GM18868 (cell line): ENCODE measurements around the gene PRDX3.
"Not testable (repeated sequence)": the region's sequence is repeated elsewhere in the genome, so short reads cannot be mapped to it uniquely, and the experiment has no call there.

Source experiments
- ATAC-seq: cut with Tn5 transposase; IDR thresholded peaks from one replicate; pipeline ENCODE4 v1.9.1; 2021; ENCODE audit warnings: mild to moderate bottlenecking, moderate library complexity; ENCODE audit not compliant: unreplicated experiment

The PRDX3 gene

GRCh38 chr10:119206603-119207365 is 28.2 kb upstream of the PRDX3 start:
- peak; percentile 55 for ATAC-seq

GRCh38 chr10:119205894-119206602 is 27.4 kb upstream of the PRDX3 start:
- ATAC-seq: no peak

- no peak for ATAC-seq
These were observed 24.4 kb upstream of the PRDX3 start for GRCh38 chr10:119203006-119203405.

GRCh38 chr10:119201233-119201632 is 22.6 kb upstream of the PRDX3 start:
- ATAC-seq: no peak

- peak; percentile 60 for ATAC-seq
These were observed 20.8 kb upstream of the PRDX3 start for GRCh38 chr10:119199231-119199992.

GRCh38 chr10:119198438-119198837 is 19.8 kb upstream of the PRDX3 start:
- ATAC-seq: no peak

GRCh38 chr10:119197921-119198320 is 19.3 kb upstream of the PRDX3 start:
- no peak for ATAC-seq

DNA sequence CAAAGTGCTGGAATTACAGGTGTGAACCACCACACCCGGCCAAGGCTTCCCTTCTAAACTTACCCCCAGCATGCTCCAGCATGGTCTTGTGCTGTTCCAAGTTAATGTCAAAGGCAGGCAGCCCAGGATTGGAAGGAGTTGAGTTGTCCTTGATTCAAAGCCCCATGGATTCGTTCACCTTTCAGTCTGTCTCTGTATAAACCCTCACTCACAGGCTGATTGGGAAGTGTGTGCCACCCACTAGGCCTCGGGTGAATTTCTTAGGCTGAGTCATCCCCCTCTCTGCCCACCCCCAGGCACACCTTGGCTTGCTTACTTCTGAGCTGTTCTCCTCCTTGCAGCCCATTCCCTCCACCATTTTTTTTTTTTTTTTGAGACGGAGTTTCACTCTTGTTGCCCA is 13.3 kb upstream of the PRDX3 start:
- ATAC-seq: no peak

DNA sequence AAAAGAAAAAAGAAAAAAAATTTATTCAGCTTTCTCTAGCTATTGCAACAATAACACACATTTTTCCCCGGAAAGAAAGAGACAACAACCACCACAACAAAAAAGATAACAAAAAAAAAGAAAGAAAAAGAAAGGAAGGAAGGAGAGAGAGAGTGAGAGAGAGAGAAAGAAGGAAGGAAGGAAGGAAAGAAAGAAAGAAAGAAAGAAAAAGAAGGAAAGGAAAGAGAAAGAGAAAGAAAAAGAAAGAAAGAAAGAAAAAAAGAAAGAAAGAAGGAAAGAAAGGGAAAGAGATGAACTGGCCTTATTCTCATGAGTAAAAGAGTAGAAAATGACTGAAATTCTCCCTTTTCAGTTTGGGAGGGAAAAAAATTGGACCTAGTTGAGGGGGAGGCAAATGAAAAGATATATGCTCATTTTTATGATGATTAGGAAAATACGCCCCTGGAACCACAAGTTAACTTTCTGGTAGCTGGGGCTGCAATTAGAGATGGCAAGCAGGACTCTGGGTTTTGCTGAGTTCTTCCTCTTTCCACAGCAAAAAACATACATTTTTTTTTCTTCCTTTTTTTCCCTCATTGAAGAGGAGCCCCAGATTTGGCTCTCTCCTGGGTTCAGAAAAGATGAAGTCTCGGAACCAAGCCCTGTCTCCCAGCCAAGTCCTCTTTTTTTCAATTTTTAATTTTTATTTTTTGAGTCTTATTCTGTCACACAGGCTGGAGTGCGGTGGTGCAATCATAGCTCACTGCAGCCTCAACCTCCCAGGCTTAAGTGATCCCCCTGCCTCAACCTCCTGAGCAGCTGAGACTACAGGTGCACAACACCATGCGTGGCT is 12.6 kb upstream of the PRDX3 start:
- ATAC-seq: no peak

DNA sequence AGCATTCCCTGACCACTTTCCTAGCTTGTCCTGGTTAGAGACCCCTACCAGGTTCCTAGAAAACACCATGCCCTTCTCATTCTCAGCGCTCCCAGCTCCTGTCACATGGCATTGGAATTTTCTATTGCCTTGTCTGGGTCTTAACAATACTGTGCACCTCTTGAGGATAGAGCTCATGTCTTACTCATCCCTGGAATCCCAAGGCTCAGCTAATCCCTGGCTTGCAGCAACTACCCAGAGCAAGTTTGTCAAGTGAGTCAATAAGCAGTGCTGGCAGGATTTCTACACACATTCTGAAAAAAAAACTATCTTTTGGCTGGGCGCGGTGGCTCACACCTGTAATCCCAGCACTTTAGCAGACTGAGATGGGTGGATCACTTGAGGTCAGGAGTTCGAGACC is 11.7 kb upstream of the PRDX3 start:
- ATAC-seq: no peak

GRCh38 chr10:119189811-119190282 is 11.2 kb upstream of the PRDX3 start:
- peak; percentile 87 for ATAC-seq

- ATAC-seq: no peak
These were observed 5.2 kb upstream of the PRDX3 start for GRCh38 chr10:119183664-119184412.

DNA sequence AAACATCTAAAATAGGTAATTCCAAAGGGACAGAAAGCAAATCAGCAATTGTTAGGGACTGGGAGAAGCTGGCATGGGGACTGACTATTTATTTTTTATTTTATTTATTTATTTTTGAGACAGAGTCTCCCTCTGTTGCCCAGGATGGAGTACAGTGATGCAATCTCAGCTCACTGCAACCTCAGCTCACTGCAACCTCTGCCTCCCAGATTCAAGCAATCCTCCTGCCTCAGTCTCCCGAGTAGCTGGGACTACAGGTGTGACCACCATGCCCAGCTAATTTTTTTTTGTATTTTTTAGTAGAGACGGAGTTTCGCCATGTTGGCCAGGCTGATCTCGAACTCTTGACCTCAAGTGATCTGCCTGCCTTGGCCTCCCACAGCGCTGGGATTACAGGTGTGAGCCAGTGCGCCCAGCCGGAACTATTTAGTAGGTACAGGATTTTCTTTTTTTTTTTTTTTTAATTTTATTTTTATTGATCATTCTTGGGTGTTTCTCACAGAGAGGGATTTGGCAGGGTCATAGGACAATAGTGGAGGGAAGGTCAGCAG is 2.3 kb upstream of the PRDX3 start:
- not testable (repeated sequence) for ATAC-seq

- no peak for ATAC-seq
These were observed 772 bp downstream of the PRDX3 start for GRCh38 chr10:119177708-119178371.

GRCh38 chr10:119176166-119176565 is 2.4 kb downstream of the PRDX3 start:
- no peak for ATAC-seq

- no peak for ATAC-seq
These were observed 4.5 kb downstream of the PRDX3 start for GRCh38 chr10:119174109-119174508.

DNA sequence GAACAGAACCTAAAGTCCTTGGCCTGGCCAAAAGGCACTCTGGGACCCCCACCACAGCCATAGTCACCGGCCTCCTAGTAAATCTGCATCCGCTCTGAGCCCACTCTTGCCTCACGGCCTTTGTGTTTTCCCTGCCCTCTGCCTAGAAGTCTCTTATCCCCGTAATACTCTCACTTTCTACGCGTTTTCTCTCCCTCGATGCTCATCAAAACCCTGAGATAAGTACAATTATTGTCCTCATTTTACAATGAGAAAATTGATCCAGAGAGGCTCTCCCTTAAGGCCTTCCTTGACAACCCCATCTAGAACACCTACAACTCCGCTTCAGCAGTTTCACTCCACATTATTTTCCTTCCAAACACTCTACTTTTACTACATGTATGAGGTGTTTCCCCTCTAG is 11.6 kb downstream of the PRDX3 start:
- ATAC-seq: no peak

- ATAC-seq: no peak
These were observed 12.0 kb downstream of the PRDX3 start for GRCh38 chr10:119166564-119166963.

GRCh38 chr10:119166118-119166500 is 12.5 kb downstream of the PRDX3 start:
- no peak for ATAC-seq
